Measurements from ENCODE around the gene PTPN14.

PTPN14 gene

DNA sequence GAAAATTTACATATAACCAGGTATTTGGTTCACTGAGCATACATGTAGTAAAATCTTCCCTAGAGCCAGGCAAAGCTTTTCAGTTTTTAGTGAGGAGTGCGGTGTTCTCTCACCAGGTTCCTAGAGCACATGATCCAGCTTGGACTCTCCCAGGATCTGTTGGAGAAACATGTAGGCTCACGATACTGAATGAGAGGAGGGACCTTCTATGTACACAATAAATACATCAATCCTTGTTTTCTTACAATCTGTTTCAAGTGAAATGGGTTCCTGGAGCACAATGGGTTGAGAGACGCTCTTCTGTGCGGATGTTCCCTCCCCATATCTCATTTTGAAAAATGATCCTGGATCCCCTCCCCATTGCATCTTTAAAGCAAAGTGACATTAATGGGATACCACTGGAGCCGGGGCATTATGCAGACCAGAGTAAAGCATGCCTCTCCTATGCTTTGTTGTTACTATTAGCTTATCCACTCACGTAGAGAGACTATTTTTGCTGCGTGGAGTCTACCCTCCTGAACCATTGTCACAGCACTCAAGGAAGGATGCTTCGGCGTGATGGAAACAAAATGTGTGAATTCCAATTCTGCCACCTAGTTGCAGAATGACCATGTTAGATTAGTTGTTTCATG lies 251.1 kb downstream of the PTPN14 start:
- DNase-seq: no peak

All from central memory CD4-positive, alpha-beta T cell (primary cell).